Spleen (tissue), 11 donors: ENCODE data around the gene C8B. TPM values are rescaled to one million over a fixed set of nuclear protein-coding genes. Genes with fewer than 3 reads are reported as not detected.

ENCODE experiments used
- DNase-seq: peaks from one replicate; pipeline ENCODE4 v3.0.0-alpha.2; 2020
- H3K27ac ChIP-seq, 8 donors: fragments of 200-600 bp; sonication (generic) in 7 of 8; 1 replicate in 4 of 8; 2 replicates in 4 of 8; pipeline versions ENCODE4 v1.5.0 to v1.8.0; 2016 to 2021; ENCODE audit warnings: inconsistent platforms in 4 of 8, mild to moderate bottlenecking in 4 of 8, moderate library complexity in 1 of 8
- H3K27me3 ChIP-seq, 7 donors: fragments of 200-600 bp; sonication (generic) in 6 of 7; replicated peaks in 1 of 7; 1 replicate in 4 of 7; 2 replicates in 3 of 7; pipeline versions ENCODE4 v1.5.0 to v1.8.0; 2016 to 2021; ENCODE audit warnings: inconsistent platforms in 3 of 7, mild to moderate bottlenecking in 1 of 7
- H3K36me3 ChIP-seq, 6 donors: fragments of 200-600 bp; sonication (generic) in 5 of 6; 1 replicate in 4 of 6; 2 replicates in 2 of 6; pipeline versions ENCODE4 v1.5.0 to v1.8.0; 2016 to 2021; ENCODE audit warnings: inconsistent platforms in 2 of 6
- H3K4me1 ChIP-seq, 6 donors: fragments of 200-600 bp; sonication (generic) in 5 of 6; 1 replicate in 3 of 6; 2 replicates in 3 of 6; pipeline versions ENCODE4 v1.5.0 to v1.8.0; 2016 to 2021; ENCODE audit warnings: inconsistent platforms in 3 of 6
- H3K4me3 ChIP-seq, 8 donors: fragments of 200-600 bp; sonication (generic) in 7 of 8; 1 replicate in 4 of 8; 2 replicates in 4 of 8; pipeline versions ENCODE4 v1.5.0 to v1.8.0; 2016 to 2021; ENCODE audit warnings: inconsistent platforms in 4 of 8, mild to moderate bottlenecking in 4 of 8, moderate library complexity in 2 of 8
- H3K9me3 ChIP-seq, 8 donors: fragments of 200-600 bp; sonication (generic) in 7 of 8; 1 replicate in 4 of 8; 2 replicates in 4 of 8; pipeline versions ENCODE4 v1.5.0 to v1.8.0; 2016 to 2021; ENCODE audit warnings: inconsistent platforms in 4 of 8
- POLR2A ChIP-seq, 3 donors: fragments of 450-650 bp; IDR thresholded peaks; one replicate each; pipeline ENCODE4 v1.5.1; 2017; ENCODE audit warnings: antibody characterized with exemption in 3 of 3, mild to moderate bottlenecking in 1 of 3
- POLR2AphosphoS5 ChIP-seq, 3 donors: sonication (generic); formaldehyde crosslinking; IDR thresholded peaks; one replicate each; pipeline ENCODE4 v1.5.1; 2017; ENCODE audit warnings: antibody characterized with exemption in 3 of 3
- WGBS, 5 donors: extraction: QIAGEN DNeasy Blood & Tissue Kit in 3 of 5; methylation state at CpG; one replicate each; pipeline versions ENCODE4 v1.1.5 to v1.1.7; 2013 to 2018; 5-methylcytosine and 5-hydroxymethylcytosine counted together
- intact Hi-C: fragments of 100-400 bp; cut with DNase I; formaldehyde crosslinking; loops from one replicate; pipeline ENCODE4 v1.15.0; 2023; ENCODE audit warnings: low total_unique reads
- polyA plus RNA-seq, 3 donors: library from polyadenylated mRNA; stranded (reverse); fragments of 200-250 nt; gene quantifications; one replicate each; pipeline ENCODE4 v1.2.1, GENCODE V29; 2013
- total RNA-seq, 7 donors: library from RNA; depleted of rRNA in 3 of 7; stranded (reverse); fragments of >200 nt in 3 of 7; fragmentation: NEBNext Ultra II Directional in 4 of 7; extraction: Animal tissue kit (Norgen Biotek cat#: 25700) in 4 of 7; gene quantifications; one replicate each; pipeline versions ENCODE4 v1.1.0 to v1.2.1, GENCODE V29; 2016 to 2021
- TF ChIP-seq, protein P1 (sequence below), 11 experiments: fragments of 200-600 bp in 7 of 11; fragments of 450-650 bp in 4 of 11; sonication (generic) in 4 of 11; IDR thresholded peaks in 8 of 11; conservative IDR thresholded peaks in 3 of 11; 1 replicate in 7 of 11; 2 replicates in 4 of 11; pipeline versions ENCODE4 v1.4.0 to v1.8.0; 2016 to 2021; ENCODE audit warnings: antibody characterized with exemption in 11 of 11, inconsistent platforms in 4 of 11, mild to moderate bottlenecking in 1 of 11
- donor health status: healthy with polysubstance abuse.
- donor health status: DM: no; HTN: no; CAD: no; lungs with moderate emphysema.
- donor health status: DM: no; HTN: no; CAD: no.
- donor health status: Bipolar disorder and iron deficiency.
- donor health status: healthy.
- donor health status: DM: no; HTN: no; CAD: no.
- donor health status: DM: yes; HTN: yes; CAD: no.

The C8B gene
- total and polyA plus RNA-seq, 10 donors = not detected

DNA sequence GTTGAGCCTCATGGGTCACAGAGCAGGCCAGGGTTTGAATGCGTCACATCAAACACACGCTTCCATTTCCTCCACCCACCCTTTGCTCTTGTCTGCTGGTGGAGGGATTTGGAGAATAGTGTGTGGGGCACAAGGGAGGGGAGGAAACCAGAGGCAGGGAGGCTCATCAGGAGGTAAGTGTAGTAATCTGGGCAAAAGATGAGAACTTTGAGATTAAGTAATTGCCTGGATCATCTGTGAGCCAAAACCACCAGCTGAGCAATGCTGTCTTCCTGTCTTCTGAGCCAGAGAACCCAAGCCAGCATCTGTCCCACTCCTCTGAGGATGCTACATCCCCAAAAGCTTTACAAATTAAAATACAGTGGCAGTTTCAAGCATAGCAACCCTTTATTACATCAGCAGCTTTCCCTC, 45.2 kb downstream of the C8B start:
- no peak for DNase-seq
- intact Hi-C loops = no loop called here
- no peaks in the 10 kb centered on the region for H3K27me3 ChIP-seq
- 58 to 88% (median 61%) methylated on average over 2 of the region's 2 CpGs for WGBS, 5 donors
- H3K4me3 ChIP-seq = no peak overlapping the region
- TF ChIP-seq POLR2AphosphoS5 (IDR thresholded peaks at IDR 0.05) (no peak), POLR2A (IDR thresholded peaks at IDR 0.05) (no peak)
- TF ChIP-seq, protein P1, sequence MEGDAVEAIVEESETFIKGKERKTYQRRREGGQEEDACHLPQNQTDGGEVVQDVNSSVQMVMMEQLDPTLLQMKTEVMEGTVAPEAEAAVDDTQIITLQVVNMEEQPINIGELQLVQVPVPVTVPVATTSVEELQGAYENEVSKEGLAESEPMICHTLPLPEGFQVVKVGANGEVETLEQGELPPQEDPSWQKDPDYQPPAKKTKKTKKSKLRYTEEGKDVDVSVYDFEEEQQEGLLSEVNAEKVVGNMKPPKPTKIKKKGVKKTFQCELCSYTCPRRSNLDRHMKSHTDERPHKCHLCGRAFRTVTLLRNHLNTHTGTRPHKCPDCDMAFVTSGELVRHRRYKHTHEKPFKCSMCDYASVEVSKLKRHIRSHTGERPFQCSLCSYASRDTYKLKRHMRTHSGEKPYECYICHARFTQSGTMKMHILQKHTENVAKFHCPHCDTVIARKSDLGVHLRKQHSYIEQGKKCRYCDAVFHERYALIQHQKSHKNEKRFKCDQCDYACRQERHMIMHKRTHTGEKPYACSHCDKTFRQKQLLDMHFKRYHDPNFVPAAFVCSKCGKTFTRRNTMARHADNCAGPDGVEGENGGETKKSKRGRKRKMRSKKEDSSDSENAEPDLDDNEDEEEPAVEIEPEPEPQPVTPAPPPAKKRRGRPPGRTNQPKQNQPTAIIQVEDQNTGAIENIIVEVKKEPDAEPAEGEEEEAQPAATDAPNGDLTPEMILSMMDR (IDR thresholded peaks at IDR 0.05 in 8 of 11, conservative IDR thresholded peaks at IDR 0.05 in 3 of 11) = no peak
- H3K27ac ChIP-seq = no peak overlapping the region
- no peaks in the 10 kb centered on the region for H3K4me1 ChIP-seq
- H3K36me3 ChIP-seq = no peaks in the 10 kb centered on the region
- H3K9me3 ChIP-seq = no peaks in the 10 kb centered on the region

DNA sequence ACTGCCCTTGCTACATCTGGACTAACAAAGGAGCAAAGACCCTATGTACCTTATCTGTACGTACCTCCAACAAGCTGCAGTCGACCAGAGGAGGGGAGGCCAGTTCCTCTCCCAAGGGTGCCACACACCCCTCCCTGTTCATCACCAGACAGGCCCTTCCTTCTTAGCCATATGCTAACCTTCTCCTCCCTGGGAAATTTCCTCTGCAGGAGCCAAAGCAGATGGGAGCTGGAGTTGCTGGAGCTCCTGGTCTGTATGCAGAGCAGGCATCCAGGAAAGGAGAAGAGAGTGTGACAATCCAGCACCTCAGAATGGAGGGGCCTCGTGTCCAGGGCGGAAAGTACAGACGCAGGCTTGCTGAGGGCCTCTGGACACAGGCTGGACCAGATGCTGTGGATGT, 48.5 kb downstream of the C8B start:
- 67 to 90% (median 80%) methylated on average over 5 of the region's 5 CpGs for WGBS, 5 donors
- DNase-seq = no peak
- H3K27me3 ChIP-seq = peaks cover 0 to 3% (median 0%) of the 10 kb centered on the region in 7 donors
- intact Hi-C loops = no loop called here
- H3K27ac ChIP-seq = no peak overlapping the region
- H3K9me3 ChIP-seq = no peaks in the 10 kb centered on the region
- TF ChIP-seq POLR2AphosphoS5 (IDR thresholded peaks at IDR 0.05) (no peak), POLR2A (IDR thresholded peaks at IDR 0.05) (no peak)
- TF ChIP-seq, protein P1 (IDR thresholded peaks at IDR 0.05 in 8 of 11, conservative IDR thresholded peaks at IDR 0.05 in 3 of 11) = no peak
- no peak overlapping the region for H3K4me3 ChIP-seq
- no peaks in the 10 kb centered on the region for H3K36me3 ChIP-seq
- no peaks in the 10 kb centered on the region for H3K4me1 ChIP-seq

DNA sequence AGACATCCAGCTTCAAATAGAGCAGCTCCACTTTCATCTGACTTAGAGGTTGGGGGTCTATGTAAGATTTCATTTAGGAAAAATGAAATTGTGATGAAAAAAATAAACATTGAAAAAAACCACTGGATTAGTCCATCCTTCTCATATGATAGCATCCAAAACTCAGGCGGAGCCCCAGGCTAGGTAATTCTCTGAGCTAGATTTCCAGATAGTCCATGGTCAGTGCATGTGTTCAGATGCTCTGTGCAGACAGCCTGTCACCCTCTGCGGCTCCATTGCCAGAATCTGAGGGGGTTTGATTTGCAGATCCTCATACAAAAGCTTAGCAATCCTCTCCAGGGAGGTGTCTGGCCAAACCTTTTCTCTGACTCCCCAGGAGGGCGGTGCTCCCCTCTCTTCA, 49.2 kb downstream of the C8B start:
- intact Hi-C loops = no loop called here
- no peaks in the 10 kb centered on the region for H3K4me1 ChIP-seq
- H3K4me3 ChIP-seq = no peak overlapping the region
- TF ChIP-seq POLR2A (IDR thresholded peaks at IDR 0.05) = no peak
- TF ChIP-seq, protein P1 (IDR thresholded peaks at IDR 0.05 in 8 of 11, conservative IDR thresholded peaks at IDR 0.05 in 3 of 11) = no peak
- TF ChIP-seq POLR2AphosphoS5 (IDR thresholded peaks at IDR 0.05) = no peak
- H3K36me3 ChIP-seq = no peaks in the 10 kb centered on the region
- 79 to 92% (median 86%) methylated on average over 3 of the region's 3 CpGs for WGBS, 5 donors
- no peaks in the 10 kb centered on the region for H3K9me3 ChIP-seq
- no peak for DNase-seq
- no peak overlapping the region for H3K27ac ChIP-seq
- peaks cover 0 to 3% (median 0%) of the 10 kb centered on the region in 7 donors for H3K27me3 ChIP-seq

DNA sequence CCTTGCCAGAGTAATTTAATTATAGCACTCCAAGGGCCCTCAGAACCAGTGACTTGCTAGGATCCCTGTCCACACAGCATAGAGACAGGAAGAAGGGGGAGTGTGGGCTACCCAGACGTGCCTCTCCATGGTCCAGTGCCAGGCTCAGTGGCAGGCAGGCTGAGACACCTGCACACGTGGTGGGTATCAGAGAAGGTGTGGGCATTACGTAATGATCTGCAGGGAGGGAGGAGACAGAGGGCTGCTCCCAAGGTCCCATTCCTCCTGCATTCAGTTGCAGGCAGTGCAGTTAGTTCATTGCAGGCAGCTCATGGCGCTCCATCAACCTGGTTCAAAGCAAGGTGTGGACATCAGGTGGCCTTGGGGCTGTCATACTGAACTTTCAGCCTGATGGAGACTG, 49.9 kb downstream of the C8B start:
- H3K27ac ChIP-seq = no peak overlapping the region
- peaks cover 0 to 3% (median 0%) of the 10 kb centered on the region in 7 donors for H3K27me3 ChIP-seq
- 48 to 67% (median 58%) methylated on average over 4 of the region's 4 CpGs for WGBS, 5 donors
- intact Hi-C loops = no loop called here
- H3K4me3 ChIP-seq = no peak overlapping the region
- DNase-seq = no peak
- TF ChIP-seq POLR2AphosphoS5 (IDR thresholded peaks at IDR 0.05) (no peak), POLR2A (IDR thresholded peaks at IDR 0.05) (no peak)
- TF ChIP-seq, protein P1 (IDR thresholded peaks at IDR 0.05 in 8 of 11, conservative IDR thresholded peaks at IDR 0.05 in 3 of 11) = no peak
- H3K4me1 ChIP-seq = peaks cover 0 to 3% (median under 1%) of the 10 kb centered on the region in 6 donors
- H3K9me3 ChIP-seq = no peaks in the 10 kb centered on the region
- H3K36me3 ChIP-seq = no peaks in the 10 kb centered on the region
